Mucosa of rectum (tissue), 2 donors: ENCODE measurements around the gene OR2T29.
"Not testable (repeated sequence)": the region's sequence is repeated elsewhere in the genome, so short reads cannot be mapped to it uniquely, and the experiment has no call there.

ENCODE experiments used
- H3K27ac ChIP-seq, 2 donors: one replicate each; pipeline ENCODE4 v1.7.0; 2013; ENCODE audit warnings: inconsistent platforms in 2 of 2, low read depth in 2 of 2, low read length in 2 of 2
- H3K27me3 ChIP-seq, 2 donors: one replicate each; pipeline ENCODE4 v1.7.0; 2013; ENCODE audit warnings: low read length in 2 of 2; ENCODE audit not compliant: control insufficient read depth in 2 of 2, insufficient read depth in 2 of 2
- H3K36me3 ChIP-seq, 2 donors: one replicate each; pipeline ENCODE4 v1.7.0; 2013; ENCODE audit warnings: low read length in 2 of 2; ENCODE audit not compliant: control insufficient read depth in 2 of 2, insufficient read depth in 2 of 2
- H3K4me1 ChIP-seq, 2 donors: one replicate each; pipeline ENCODE4 v1.7.0; 2013; ENCODE audit warnings: low read length in 2 of 2, mild to moderate bottlenecking in 1 of 2; ENCODE audit not compliant: control insufficient read depth in 2 of 2, insufficient read depth in 2 of 2
- H3K4me3 ChIP-seq, 2 donors: one replicate each; pipeline ENCODE4 v1.7.0; 2013; ENCODE audit warnings: low read length in 2 of 2
- H3K9ac ChIP-seq, 2 donors: one replicate each; pipeline ENCODE4 v1.7.0; 2013; ENCODE audit warnings: low read length in 2 of 2, low read depth in 1 of 2, mild to moderate bottlenecking in 1 of 2
- H3K9me3 ChIP-seq, 2 donors: one replicate each; pipeline ENCODE4 v1.7.0; 2013; ENCODE audit warnings: low read length in 2 of 2; ENCODE audit not compliant: control insufficient read depth in 2 of 2
- donor health status: healthy.
- donor health status: Normal muscosa, but diverticular disease.

OR2T29 gene

DNA sequence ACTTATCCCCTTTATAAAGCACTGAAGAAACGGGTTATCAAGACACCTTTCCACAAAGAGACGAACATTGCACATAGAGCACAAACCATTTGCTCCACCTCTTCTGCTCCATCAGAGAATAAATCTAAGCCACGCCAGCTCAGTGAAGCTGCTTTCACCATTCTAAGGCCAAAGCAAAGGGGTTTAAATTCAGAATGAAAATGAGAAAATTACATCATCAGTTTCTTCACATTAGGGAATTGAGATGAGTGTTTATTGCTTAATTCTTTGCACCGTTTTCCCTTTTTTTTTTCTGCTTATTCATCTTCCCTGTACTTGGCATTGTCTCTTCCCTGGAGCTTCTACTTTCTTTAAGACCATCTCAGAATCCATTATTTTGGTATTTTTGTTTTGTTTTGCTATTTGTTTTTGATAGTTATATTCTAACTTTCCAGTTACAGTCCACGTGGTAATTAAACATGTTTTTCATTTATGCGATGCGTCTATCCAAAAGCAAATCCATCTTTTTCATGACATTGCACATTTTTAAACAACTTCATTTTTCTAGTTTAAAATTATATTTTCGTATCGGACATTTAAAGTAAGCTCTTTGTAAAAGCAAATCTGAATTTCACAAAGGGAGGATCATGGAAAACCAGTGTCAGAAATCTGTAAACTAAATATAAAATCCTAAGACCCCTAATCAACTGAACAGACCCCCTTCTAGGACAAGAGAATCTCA, 13.8 kb upstream of the OR2T29 start:
- H3K9ac ChIP-seq, result no peak overlapping the region
- no peaks in the 10 kb centered on the region for H3K27me3 ChIP-seq
- no peaks in the 10 kb centered on the region for H3K9me3 ChIP-seq
- no peaks in the 10 kb centered on the region for H3K4me1 ChIP-seq
- no peak overlapping the region for H3K4me3 ChIP-seq
- no peak overlapping the region for H3K27ac ChIP-seq
- no peaks in the 10 kb centered on the region for H3K36me3 ChIP-seq

DNA sequence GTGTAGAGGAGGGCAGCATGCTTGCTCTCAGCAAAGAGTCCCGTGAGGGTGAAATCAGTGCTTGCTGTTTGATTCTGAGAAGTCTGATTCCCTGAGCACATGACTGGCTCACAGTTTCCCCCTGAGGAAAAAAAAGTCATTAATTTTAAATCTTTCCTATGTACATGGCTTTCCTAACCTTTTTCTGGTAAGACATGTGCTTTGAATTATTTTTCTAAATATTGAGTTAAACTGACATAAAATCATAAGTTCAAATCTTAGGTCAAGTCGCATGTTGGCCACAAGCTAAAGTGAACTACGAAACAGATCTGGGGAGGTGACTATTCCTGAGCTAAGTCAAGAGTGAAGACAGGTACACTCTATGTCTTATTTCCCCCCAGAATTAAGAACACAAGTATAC, 12.1 kb upstream of the OR2T29 start, which contains the start of gene OR2T34:
Gene OR2T34, minus strand, starts transcription at position 101 of the 400 bp plus-strand sequence. Its CDS starts 0 bp downstream, at position 101.
- H3K9me3 ChIP-seq, H3K27me3 ChIP-seq: not testable (repeated sequence)

DNA sequence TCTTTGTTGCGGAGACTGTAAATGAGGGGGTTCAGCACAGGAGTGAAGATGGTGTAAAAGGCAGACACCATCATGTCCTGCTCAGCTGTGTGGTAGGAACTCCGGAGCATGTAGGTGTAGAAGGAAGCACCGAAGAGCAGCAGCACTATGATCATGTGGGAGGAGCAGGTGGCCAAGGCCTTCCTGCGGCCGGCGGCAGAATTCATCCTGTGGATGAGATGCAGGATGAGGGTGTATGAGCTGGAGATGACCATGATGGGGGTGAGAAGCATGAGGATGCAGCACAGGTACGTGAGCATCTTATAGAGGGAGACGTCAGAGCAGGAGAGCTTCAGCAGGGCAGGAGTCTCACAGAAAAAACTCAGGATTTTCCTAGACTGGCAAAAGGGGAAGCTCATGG, 11.3 kb upstream of the OR2T29 start:
- not testable (repeated sequence) for H3K4me3 ChIP-seq, H3K27ac ChIP-seq, H3K36me3 ChIP-seq, H3K9me3 ChIP-seq, H3K27me3 ChIP-seq, H3K4me1 ChIP-seq, H3K9ac ChIP-seq

More for the DNA sequence above, 12.1 kb upstream of the OR2T29 start, which contains the start of gene OR2T34:
- H3K4me1 ChIP-seq, H3K36me3 ChIP-seq, H3K4me3 ChIP-seq, H3K9ac ChIP-seq, H3K27ac ChIP-seq: not testable (repeated sequence)

DNA sequence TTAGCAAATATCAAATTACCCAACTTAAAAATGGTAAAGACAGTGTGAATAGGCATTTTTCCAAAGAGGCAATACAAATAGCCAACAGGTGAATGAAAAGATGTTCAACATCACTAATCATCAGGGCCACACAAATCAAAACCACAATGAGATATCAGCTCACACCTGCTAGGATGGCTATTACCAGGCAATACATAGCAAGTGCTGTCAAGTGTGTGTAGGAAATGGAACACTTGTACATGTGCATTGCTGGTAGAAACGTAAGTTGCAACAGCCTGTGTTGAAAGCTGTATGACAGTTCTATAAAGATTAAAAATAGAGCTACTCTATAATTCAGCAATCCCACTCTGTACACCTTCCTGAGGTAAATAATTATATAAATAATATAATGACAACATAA, 9.5 kb upstream of the OR2T29 start:
- not testable (repeated sequence) for H3K9ac ChIP-seq, H3K4me3 ChIP-seq, H3K9me3 ChIP-seq

DNA sequence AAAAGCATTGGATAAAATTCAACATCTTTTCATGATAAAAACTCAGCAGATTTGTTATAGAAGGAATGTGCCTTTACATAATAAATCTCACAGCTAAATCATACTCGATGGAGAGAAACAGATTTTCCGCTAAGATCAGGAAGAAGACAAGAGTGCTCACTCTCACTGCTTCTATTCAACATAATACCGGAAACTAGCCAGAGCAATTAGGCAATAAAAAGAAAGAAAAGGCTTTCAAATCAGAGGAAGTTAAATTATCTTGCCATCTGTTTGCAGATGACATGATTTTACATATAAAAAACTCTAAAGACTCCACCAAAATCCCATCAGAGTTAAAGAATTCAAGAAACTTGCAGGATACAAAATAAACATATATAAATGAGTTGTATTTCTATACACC, 8.2 kb upstream of the OR2T29 start:
- not testable (repeated sequence) for H3K36me3 ChIP-seq, H3K4me3 ChIP-seq, H3K9me3 ChIP-seq, H3K9ac ChIP-seq, H3K4me1 ChIP-seq, H3K27me3 ChIP-seq, H3K27ac ChIP-seq

More for the DNA sequence above, 9.5 kb upstream of the OR2T29 start:
- not testable (repeated sequence) for H3K27ac ChIP-seq, H3K4me1 ChIP-seq, H3K27me3 ChIP-seq, H3K36me3 ChIP-seq

DNA sequence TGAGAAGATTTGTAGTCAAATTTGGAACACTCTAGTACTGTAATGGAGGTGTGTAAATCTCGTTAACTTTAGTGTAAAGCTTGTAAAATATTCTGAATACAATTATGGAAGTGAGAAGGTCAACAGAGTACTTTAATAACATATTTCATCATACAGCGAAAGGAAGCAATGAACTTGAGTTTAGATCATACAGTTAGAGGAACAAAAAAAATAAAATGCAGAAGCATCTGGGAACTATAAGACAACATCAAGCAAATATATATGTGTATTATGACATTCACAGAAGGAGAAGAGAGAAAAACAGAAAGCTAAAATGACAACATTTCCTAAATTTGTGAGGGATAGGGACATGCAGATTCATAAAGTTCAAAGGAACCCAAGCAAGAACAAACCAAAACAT, 6.5 kb upstream of the OR2T29 start:
- H3K9me3 ChIP-seq, H3K4me3 ChIP-seq, H3K27me3 ChIP-seq, H3K36me3 ChIP-seq, H3K4me1 ChIP-seq, H3K9ac ChIP-seq, H3K27ac ChIP-seq: not testable (repeated sequence)

DNA sequence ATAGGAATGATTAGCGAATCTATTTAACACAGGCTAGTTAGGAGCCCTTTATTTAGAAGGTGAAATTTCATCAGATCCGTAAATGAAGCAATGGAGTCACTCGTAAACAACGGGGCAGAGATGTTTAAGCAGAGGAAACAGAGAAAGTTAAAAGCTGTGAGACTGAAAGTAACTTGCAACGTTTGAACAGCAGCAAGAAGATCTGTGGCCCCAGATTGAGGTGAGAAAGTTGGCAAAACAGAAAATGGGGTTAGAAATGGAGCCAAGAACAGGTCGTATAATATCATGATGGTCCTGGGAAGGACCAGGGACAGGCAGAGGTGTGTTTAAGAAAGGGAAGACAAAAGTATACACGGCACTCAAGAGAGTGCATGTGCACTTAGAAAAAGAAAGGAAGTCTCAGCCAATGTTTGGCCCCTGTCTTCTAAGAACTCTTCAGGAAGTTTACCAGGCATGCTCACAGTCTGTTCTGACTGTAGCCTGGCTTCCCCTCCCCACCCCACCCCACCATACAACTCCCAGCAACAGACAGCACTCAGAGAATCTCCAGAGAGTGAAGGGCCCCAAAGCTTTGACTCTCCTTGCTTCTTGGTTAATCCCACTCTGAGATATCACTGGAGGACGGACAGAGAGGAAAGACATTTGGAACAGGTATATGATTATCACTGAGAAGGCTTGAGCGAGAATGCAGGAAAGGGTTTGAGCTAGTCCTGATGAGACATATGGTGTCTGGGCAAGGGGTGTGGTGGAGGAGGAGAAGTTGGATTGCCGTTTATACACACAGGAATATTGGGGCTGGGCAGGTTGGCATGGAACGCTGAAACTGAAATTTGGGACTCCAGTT, 3.2 kb upstream of the OR2T29 start:
- H3K4me1 ChIP-seq, H3K9ac ChIP-seq, H3K9me3 ChIP-seq, H3K27ac ChIP-seq, H3K4me3 ChIP-seq, H3K36me3 ChIP-seq, H3K27me3 ChIP-seq: not testable (repeated sequence)

DNA sequence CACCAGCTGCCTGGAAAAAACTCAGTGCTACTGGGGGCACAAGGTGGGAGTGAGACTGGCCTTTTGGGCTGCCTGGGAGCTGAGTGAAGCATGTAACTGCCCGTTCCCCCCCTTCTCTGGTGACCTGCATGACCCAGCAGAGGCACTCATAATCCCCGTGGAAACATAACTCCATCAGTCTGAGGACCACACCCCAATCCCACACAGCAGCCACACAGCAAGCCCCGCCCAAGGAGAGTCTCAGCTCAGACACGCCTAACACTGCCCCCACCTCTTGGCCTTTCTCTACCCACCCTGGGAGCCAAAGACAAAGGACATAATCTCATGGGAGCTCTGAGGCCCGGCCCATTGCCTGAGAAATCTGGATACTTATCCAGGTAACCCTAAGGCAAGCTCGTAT, 11.5 kb downstream of the OR2T29 start:
- not testable (repeated sequence) for H3K4me1 ChIP-seq, H3K9ac ChIP-seq, H3K27ac ChIP-seq, H3K36me3 ChIP-seq, H3K27me3 ChIP-seq, H3K9me3 ChIP-seq, H3K4me3 ChIP-seq

DNA sequence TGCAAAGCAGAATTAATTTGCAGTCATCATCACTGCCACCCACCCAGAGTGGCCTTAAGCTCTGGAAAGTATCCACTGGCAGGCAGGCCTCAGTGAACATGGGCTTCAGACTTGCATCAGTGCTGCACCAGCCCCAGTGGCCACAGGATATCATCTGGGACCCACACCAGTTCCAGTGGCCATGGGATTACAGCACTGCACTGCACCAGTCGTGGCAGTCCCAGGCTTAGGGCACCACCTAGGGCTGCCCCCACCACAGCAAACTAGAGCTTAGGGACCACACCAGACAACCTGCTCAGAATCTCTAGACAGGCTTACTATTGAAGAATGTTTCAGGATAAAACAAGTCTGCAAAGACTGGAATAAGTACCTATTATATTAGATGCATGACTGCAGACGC, 15.2 kb downstream of the OR2T29 start:
- H3K27ac ChIP-seq, H3K9me3 ChIP-seq, H3K4me3 ChIP-seq, H3K36me3 ChIP-seq, H3K27me3 ChIP-seq, H3K4me1 ChIP-seq, H3K9ac ChIP-seq: not testable (repeated sequence)

DNA sequence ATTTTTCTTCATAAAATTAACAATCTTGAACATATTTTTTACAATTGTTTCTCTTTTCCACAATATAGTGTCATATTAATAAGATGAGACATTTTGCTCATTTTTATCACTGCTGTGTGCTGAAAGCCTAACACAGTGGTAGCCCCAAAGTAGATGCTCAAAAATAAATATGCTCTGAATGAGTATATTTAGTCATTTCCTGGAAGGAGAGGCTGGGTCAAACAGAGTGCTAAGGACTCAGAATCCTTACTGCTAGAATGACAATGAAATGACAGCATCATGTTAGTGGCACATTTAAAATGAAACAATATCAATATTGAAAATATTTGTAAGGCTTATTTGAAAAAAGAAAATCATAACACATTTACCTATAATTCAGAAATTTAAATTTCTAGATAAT, 25.1 kb downstream of the OR2T29 start:
- not testable (repeated sequence) for H3K4me1 ChIP-seq, H3K9me3 ChIP-seq, H3K27me3 ChIP-seq, H3K4me3 ChIP-seq, H3K36me3 ChIP-seq, H3K27ac ChIP-seq, H3K9ac ChIP-seq
